DOHH2 (cell line): Measurements from ENCODE around the gene FAM83E.

ENCODE experiments used
- CTCF ChIP-seq: fragments of 200-600 bp; sonication (generic); IDR thresholded peaks from one replicate; pipeline ENCODE4 v1.5.1; 2014; ENCODE audit warnings: antibody characterized with exemption, mild to moderate bottlenecking, low read depth, low read length; ENCODE audit not compliant: poor library complexity, severe bottlenecking
- EZH2phosphoT487 ChIP-seq: fragments of 200-600 bp; sonication (generic); IDR thresholded peaks from 2 replicates; pipeline ENCODE4 v1.6.1; 2017; ENCODE audit warnings: borderline replicate concordance, mild to moderate bottlenecking, antibody characterized with exemption, low read length, moderate library complexity, mixed read lengths

DNA sequence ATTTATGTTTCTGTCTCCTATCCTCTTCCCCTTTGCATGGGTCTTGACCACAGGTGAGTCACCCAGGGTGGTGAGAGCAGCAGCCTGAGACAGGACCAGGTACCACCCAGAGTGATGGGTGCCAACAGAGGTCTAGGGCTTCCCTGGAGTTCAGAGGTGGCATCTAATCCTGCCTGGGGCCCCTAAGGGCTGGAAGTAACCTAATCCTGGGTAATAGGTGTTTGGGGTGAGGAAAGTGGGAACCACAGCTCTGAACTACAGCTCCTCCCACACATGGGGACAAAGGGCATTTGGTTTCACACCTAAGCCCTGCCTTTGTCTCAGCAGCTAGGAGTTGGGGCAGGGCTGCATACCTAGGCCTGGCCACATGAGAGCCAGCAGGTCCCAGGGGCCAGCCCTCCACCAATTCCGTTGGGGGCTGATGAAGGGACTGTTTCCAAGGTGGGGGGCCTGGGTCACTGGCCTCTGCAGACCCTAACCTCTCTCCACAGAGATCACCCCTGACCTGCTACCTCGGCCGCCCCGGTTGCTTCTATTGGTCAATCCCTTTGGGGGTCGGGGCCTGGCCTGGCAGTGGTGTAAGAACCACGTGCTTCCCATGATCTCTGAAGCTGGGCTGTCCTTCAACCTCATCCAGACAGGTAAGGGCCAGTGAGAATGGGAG, 12.5 kb upstream of the FAM83E start:
- TF ChIP-seq CTCF (no peak), EZH2phosphoT487 (no peak)
